Urinary bladder (tissue), 4 donors: ENCODE measurements around the gene ZNF8. TPM values are rescaled to one million over a fixed set of nuclear protein-coding genes. Genes with fewer than 3 reads are reported as not detected.
A peak's percentile ranks its signal among the peaks of the same experiment; 100 is the strongest.
"Not testable (repeated sequence)": the region's sequence is repeated elsewhere in the genome, so short reads cannot be mapped to it uniquely, and the experiment has no call there.

Experiments
- DNase-seq: peaks from one replicate; pipeline ENCODE4 v3.0.0-alpha.2; 2015; ENCODE audit errors: extremely low spot score
- H3K27ac ChIP-seq: one replicate; pipeline ENCODE4 v1.5.1; 2013; ENCODE audit warnings: low read depth, mild to moderate bottlenecking, moderate library complexity
- H3K36me3 ChIP-seq: one replicate; pipeline ENCODE4 v1.6.1; 2013; ENCODE audit warnings: mild to moderate bottlenecking, moderate library complexity; ENCODE audit not compliant: insufficient read depth
- H3K4me1 ChIP-seq: one replicate; pipeline ENCODE4 v1.6.1; 2013; ENCODE audit warnings: mild to moderate bottlenecking, moderate library complexity; ENCODE audit not compliant: insufficient read depth
- H3K4me3 ChIP-seq: one replicate; pipeline ENCODE4 v1.5.1; 2013; ENCODE audit warnings: low read depth, low read length
- WGBS: extraction: QIAGEN DNeasy Blood & Tissue Kit; methylation state at CpG from one replicate; pipeline ENCODE4 v1.1.7; 2013; 5-methylcytosine and 5-hydroxymethylcytosine counted together
- polyA plus RNA-seq: library from polyadenylated mRNA; stranded (reverse); fragments of 200-250 nt; gene quantifications from one replicate; pipeline ENCODE4 v1.2.3, GENCODE V29; 2013
- total RNA-seq: library from RNA; depleted of rRNA; stranded (reverse); fragments of >200 nt; gene quantifications from one replicate; pipeline ENCODE4 v1.2.3, GENCODE V29; 2014
- donor health status: healthy with polysubstance abuse.
- donor health status: healthy.

Gene ZNF8
- total and polyA plus RNA-seq, 2 donors: 1.8 to 7.8 TPM

DNA sequence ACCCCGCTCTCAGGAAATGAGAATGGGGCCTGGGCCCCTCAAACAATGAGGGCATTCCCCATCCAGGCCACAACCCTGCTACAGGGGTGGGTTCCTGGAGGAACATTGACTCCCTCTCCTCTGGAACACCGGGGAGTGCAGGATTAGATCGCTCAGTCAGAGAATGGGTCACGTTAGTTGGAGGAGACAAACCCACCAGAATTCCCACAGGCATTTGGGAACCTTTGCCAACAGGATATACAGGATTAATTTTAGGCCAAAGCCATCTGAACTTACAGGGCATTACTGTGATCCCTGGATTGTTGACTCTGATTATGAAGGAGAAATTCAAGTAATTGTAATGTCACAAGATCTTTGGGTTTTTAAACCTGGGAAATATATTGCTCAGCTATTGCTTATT, 29.0 kb downstream of the ZNF8 start:
- peaks cover 3% of the 10 kb centered on the region for H3K36me3 ChIP-seq
- WGBS: 81% methylated on average over 4 of the region's 4 CpGs
- no peak overlapping the region for H3K27ac ChIP-seq
- no peak for DNase-seq
- H3K4me1 ChIP-seq: no peaks in the 10 kb centered on the region
- no peak overlapping the region for H3K4me3 ChIP-seq

GRCh38 chr19:58310685-58311084, 31.9 kb downstream of the ZNF8 start:
- not testable (repeated sequence) for H3K27ac ChIP-seq, DNase-seq, H3K4me1 ChIP-seq, H3K4me3 ChIP-seq, H3K36me3 ChIP-seq
- 46% methylated on average over 13 of the region's 13 CpGs for WGBS

- H3K36me3 ChIP-seq: peaks cover 5% of the 10 kb centered on the region
Measured at GRCh38 chr19:58311345-58311865, 32.6 kb downstream of the ZNF8 start.

DNA sequence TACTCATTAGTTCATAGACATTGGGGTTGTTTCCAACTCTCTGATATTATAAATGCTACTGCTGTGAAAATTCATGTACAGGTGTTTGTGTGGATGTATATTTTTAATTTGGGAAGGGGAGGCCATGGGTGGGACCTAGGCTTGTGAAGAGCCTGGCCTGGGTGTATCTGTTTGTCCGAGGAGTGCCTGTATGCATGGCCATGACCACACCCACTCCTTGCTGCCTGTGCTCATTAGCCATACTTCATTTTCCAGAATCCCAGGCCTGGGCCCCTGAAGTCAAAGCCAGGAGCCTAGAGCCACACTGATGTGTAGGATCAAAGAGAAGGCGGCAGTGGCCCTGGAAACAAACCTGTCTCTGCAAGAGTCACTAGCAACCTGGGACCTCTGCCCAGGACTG, 36.8 kb downstream of the ZNF8 start:
- Histone ChIP-seq H3K4me3 (no peak overlapping the region), H3K4me1 (no peaks in the 10 kb centered on the region), H3K27ac (no peak overlapping the region), H3K36me3 (peaks cover 5% of the 10 kb centered on the region)
- no peak for DNase-seq
- 94% methylated on average over 2 of the region's 2 CpGs for WGBS

More at GRCh38 chr19:58311345-58311865, 32.6 kb downstream of the ZNF8 start:
- H3K4me1 ChIP-seq: no peaks in the 10 kb centered on the region
- H3K4me3 ChIP-seq: no peak overlapping the region
- 90% methylated on average over 7 of the region's 7 CpGs for WGBS
- DNase-seq: no peak
- H3K27ac ChIP-seq: no peak overlapping the region

DNA sequence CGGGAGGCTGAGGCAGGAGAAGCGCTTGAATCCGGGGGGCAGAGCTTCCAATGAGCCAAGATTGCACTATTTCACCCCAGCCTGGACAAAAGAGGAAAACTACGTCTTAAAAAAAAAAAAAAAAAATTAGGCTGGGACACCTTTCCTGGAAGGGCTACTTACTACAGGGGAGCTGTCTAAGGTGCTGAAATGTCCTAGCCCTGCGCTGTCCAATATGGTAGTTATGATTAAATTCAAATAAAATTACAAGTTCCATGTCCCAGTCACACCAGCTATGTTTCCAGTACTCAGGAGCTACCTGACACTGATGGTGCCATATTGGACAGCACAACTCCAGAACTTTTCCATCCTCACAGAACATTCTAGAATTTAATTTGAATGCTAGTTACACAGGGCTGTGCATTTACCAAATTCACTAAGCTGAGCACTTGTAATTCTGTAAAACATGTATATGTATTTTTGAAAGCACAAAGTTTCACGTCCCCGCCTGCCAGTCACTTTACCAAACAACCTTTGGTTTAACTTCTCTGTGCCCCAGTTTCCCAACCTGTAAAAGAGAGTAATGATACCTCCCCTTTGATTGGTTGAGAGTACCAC, 38.8 kb downstream of the ZNF8 start:
- Histone ChIP-seq H3K4me1 (no peaks in the 10 kb centered on the region), H3K27ac (no peak overlapping the region), H3K4me3 (no peak overlapping the region), H3K36me3 (peaks cover 4% of the 10 kb centered on the region)
- DNase-seq: no peak
- 58% methylated on average over 7 of the region's 7 CpGs for WGBS

- H3K27ac ChIP-seq: no peak overlapping the region
- no peak overlapping the region for H3K4me3 ChIP-seq
- no peaks in the 10 kb centered on the region for H3K4me1 ChIP-seq
- DNase-seq: no peak
- H3K36me3 ChIP-seq: no peaks in the 10 kb centered on the region
- WGBS: 82% methylated on average over 4 of the region's 4 CpGs
Measured at GRCh38 chr19:58318297-58318696, 39.5 kb downstream of the ZNF8 start.

- no peak for DNase-seq
- Histone ChIP-seq H3K36me3 (no peaks in the 10 kb centered on the region), H3K27ac (no peak overlapping the region), H3K4me1 (no peaks in the 10 kb centered on the region), H3K4me3 (no peak overlapping the region)
- WGBS: 94% methylated on average over 10 of the region's 10 CpGs
Measured at GRCh38 chr19:58319241-58319640, 40.5 kb downstream of the ZNF8 start.

DNA sequence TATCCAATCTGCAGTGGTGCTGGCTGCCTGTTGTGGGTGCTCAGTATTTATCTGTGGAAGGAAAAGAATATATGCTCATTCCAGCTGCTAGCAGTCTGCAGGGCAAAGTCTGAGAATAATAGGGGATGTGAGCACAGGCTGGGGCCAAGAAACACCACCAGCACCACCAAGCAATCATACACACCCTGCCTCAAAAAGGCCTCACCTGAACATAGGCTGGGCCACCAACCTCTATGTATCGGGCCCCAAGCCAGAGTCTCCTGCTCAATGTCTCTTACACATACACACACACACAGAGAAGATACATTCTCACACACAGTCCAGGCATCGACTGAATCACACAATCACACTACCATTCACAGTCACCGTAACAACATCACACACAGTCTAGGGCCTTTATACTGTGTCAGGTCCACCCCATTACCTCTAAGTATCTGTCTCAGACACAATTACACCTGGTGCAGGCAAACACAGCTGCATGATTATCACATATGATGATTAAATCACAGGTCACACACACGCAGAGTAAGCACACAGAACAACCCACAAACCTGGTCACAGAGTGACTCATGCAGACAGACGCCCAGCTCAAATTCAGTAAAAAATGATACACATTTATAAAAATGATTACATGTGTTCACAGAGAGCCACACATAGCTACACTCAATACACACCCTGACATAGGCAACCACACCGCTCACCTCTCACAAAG, 46.7 kb downstream of the ZNF8 start:
- DNase-seq: no peak
- no peak overlapping the region for H3K27ac ChIP-seq
- no peaks in the 10 kb centered on the region for H3K36me3 ChIP-seq
- no peak overlapping the region for H3K4me3 ChIP-seq
- 85% methylated on average over 6 of the region's 6 CpGs for WGBS
- H3K4me1 ChIP-seq: peaks cover 2% of the 10 kb centered on the region

GRCh38 chr19:58326501-58326913, 47.8 kb downstream of the ZNF8 start:
- WGBS: 5% methylated on average over 9 of the region's 9 CpGs
- Histone ChIP-seq H3K36me3 (no peaks in the 10 kb centered on the region), H3K27ac (no peak overlapping the region), H3K4me3 (peak overlapping the region; percentile 58), H3K4me1 (peaks cover 2% of the 10 kb centered on the region)
- no peak for DNase-seq

DNA sequence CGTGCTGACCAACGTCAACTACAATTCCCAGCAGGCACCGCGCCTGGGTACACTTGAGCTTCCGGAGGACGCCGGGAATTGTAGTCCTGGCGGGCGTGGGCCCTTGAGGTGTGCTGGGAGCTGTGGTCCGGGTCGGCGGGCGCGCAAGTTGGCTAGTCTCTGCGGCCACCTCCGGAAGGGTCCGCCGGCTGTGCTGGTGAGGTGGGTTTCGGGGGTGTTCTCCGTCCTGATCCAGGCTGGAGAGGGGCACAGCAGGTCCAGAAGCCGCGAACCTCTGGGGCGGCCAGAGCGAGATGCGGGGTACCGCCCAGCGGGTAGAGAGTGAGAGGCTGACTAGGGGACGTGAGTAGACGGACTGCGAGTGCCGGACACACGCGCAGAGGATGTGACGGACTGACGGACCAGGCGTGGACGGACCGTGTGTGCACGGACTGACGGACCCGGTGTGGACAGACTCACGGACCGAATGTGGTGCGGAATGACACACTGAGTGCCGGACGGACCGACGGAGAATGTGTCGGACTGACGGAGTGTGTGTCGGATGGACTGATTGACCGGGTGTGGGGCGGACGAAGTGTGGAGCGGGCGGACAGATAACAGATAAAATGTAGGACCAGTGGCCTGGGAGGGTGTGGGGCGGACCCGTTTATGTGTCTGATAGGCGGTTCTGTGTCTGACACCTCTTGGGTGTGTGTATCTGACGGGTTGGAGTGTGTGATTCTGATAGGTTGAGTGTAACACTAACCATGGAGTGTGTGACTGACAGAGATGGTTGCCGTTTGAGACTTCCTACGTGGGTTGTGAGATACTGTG, 48.4 kb downstream of the ZNF8 start, which contains the start of gene ZSCAN22:
Gene ZSCAN22, plus strand, starts transcription at position 81 of the 813 bp plus-strand sequence. CDS start 7,809 bp downstream, outside the sequence.
- peak; percentile 91 for DNase-seq
- H3K27ac ChIP-seq: peak within 1 kb of the TSS; percentile 79
- H3K4me3 ChIP-seq: peak within 1 kb of the TSS; percentile 58
- H3K36me3 ChIP-seq: no peaks in the 10 kb centered on the region
- H3K4me1 ChIP-seq: peaks cover 2% of the 10 kb centered on the region
- under 1% methylated on average over 62 of the region's 62 CpGs for WGBS

DNA sequence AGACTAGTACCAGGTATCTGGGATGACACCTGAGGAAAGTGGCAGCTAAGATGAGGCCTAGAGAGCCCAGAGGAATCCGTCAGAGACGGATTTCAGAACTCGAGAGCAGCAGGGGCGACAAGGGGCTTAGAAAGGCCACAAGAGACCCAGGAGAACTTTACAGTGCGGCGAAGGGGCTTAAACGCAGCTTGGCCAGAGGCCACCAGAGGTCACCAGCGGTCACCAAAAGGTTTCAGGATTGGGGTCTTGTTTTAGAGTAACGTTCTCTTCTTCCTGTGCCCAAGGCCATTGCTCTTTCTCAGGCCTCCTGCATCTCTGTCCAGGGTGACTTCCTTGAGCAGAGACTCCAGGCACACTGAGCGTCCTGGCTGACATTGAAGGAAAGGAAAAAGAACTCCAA, 50.2 kb downstream of the ZNF8 start:
- WGBS: 46% methylated on average over 10 of the region's 10 CpGs
- Histone ChIP-seq H3K4me1 (peaks cover 2% of the 10 kb centered on the region), H3K4me3 (no peak overlapping the region), H3K36me3 (no peaks in the 10 kb centered on the region), H3K27ac (no peak overlapping the region)
- no peak for DNase-seq

DNA sequence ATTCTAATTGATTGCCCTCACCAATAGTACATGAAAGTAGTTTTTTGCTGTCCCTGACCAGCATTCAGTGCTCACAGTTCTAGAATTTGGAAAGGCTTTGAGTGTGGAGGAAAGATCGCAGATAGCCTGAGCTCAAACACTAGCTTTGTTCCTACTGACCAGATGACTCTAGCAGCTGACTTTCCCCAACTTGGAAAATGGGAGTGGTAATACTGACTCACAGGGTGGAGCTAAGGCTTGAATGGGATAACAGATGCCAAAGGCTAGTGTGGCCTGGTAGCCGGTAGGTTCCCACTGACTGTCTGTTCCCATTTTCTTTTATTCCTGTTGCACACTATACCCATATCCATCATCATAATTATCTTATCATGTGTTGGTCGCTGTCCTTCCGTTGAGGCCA, 51.7 kb downstream of the ZNF8 start:
- no peak for DNase-seq

GRCh38 chr19:58332697-58333096, 53.9 kb downstream of the ZNF8 start:
- no peak for DNase-seq
- Histone ChIP-seq H3K4me3 (no peak overlapping the region), H3K27ac (no peak overlapping the region), H3K4me1 (peaks cover 2% of the 10 kb centered on the region), H3K36me3 (no peaks in the 10 kb centered on the region)
- 91% methylated on average over 1 of the region's 1 CpG for WGBS

More for the DNA sequence above, 51.7 kb downstream of the ZNF8 start:
- no peaks in the 10 kb centered on the region for H3K36me3 ChIP-seq
- peaks cover 2% of the 10 kb centered on the region for H3K4me1 ChIP-seq
- no peak overlapping the region for H3K27ac ChIP-seq
- WGBS: 79% methylated on average over 4 of the region's 4 CpGs
- H3K4me3 ChIP-seq: no peak overlapping the region
